Endothelial cell of umbilical vein (primary cell): ENCODE data around the gene BTBD10. TPM values are rescaled to one million over a fixed set of nuclear protein-coding genes. Genes with fewer than 3 reads are reported as not detected.

ENCODE experiments used
- BruUV-seq: library from RNA; stranded (reverse); fragments of 400-500 nt; replicated peaks from 2 replicates; lab custom pipeline; 2021; lab: Mats Ljungman, UMichigan
- CTCF ChIA-PET: fragments of 300-600, 350-600 bp; sonication (Branson Sonifier 250); formaldehyde crosslinking; loops from one replicate; lab custom pipeline; 2021; ENCODE audit warnings: antibody characterized with exemption, inconsistent platforms; lab: Charles Lee
- POLR2A ChIA-PET: fragments of 300-600, 350-600 bp; sonication (Branson Sonifier 250); formaldehyde crosslinking; loops from one replicate; lab custom pipeline; 2021; ENCODE audit warnings: antibody characterized with exemption, inconsistent platforms; lab: Charles Lee
- DNase-seq: peaks from one replicate; pipeline ENCODE4 v3.0.0-alpha.2; 2011; ENCODE audit warnings: low read depth, low spot score
- FAIRE-seq: peaks from 2 replicates; lab custom pipeline; 2011; peaks lifted over from hg19 to GRCh38; lab: Jason Lieb, UNC
- H2AFZ ChIP-seq: 2 replicates; pipeline ENCODE4 v1.6.0; 2012; ENCODE audit warnings: low read depth, low read length, control low read depth, inconsistent platforms
- H3K27ac ChIP-seq: 2 replicates; pipeline ENCODE4 v1.5.1; 2011; ENCODE audit warnings: low read depth, mild to moderate bottlenecking, control low read depth, low read length, moderate library complexity; ENCODE audit not compliant: insufficient read depth
- H3K27me3 ChIP-seq, 2 experiments: 2 replicates each; pipeline versions ENCODE4 v1.6.0 to v1.6.1; 2011; ENCODE audit warnings: low read length in 2 of 2, mixed read lengths in 1 of 2; ENCODE audit not compliant: control insufficient read depth in 2 of 2, insufficient read depth in 2 of 2
- H3K36me3 ChIP-seq, 2 experiments: 2 replicates in 1 of 2; 3 replicates in 1 of 2; pipeline ENCODE4 v1.5.1; 2011; ENCODE audit warnings: low read length in 2 of 2, mild to moderate bottlenecking in 1 of 2, moderate library complexity in 1 of 2; ENCODE audit not compliant: control insufficient read depth in 2 of 2, insufficient read depth in 2 of 2; ENCODE audit errors: extremely low read depth in 1 of 2
- H3K4me1 ChIP-seq: 3 replicates; pipeline ENCODE4 v1.5.1; 2011; ENCODE audit warnings: mild to moderate bottlenecking, low read length; ENCODE audit not compliant: control insufficient read depth, insufficient read depth; ENCODE audit errors: extremely low read depth
- H3K4me2 ChIP-seq: 2 replicates; pipeline ENCODE4 v1.6.1; 2011; ENCODE audit warnings: low read length, control low read depth, mixed read lengths; ENCODE audit not compliant: insufficient read depth
- H3K4me3 ChIP-seq, 3 experiments: fragments of 200-600 bp in 1 of 3; sonication (generic), shearing (Covaris generic) in 1 of 3; replicated peaks in 1 of 3; 2 replicates each; pipeline ENCODE4 v1.5.1; 2011 to 2016; ENCODE audit warnings: control low read depth in 3 of 3, low read length in 3 of 3, mild to moderate bottlenecking in 2 of 3, inconsistent platforms in 1 of 3, low read depth in 1 of 3, moderate library complexity in 1 of 3; ENCODE audit not compliant: insufficient read depth in 1 of 3
- H3K79me2 ChIP-seq: 2 replicates; pipeline ENCODE4 v1.6.0; 2012; ENCODE audit warnings: low read length, inconsistent platforms; ENCODE audit not compliant: control insufficient read depth, insufficient read depth
- H3K9ac ChIP-seq: replicated peaks from 2 replicates; pipeline ENCODE3; 2011; ENCODE audit warnings: low read length, control low read depth; ENCODE audit not compliant: insufficient read depth; ENCODE audit errors: extremely low read depth
- H3K9me1 ChIP-seq: replicated peaks from 3 replicates; pipeline ENCODE4 v1.6.0; 2011; ENCODE audit warnings: mild to moderate bottlenecking, low read length; ENCODE audit not compliant: control insufficient read depth, insufficient read depth; ENCODE audit errors: extremely low read depth
- H3K9me3 ChIP-seq: replicated peaks from 2 replicates; pipeline ENCODE4 v1.5.1; 2012; ENCODE audit warnings: low read length, inconsistent platforms; ENCODE audit not compliant: control insufficient read depth, insufficient read depth
- H4K20me1 ChIP-seq: replicated peaks from 2 replicates; pipeline ENCODE3; 2011; ENCODE audit warnings: mild to moderate bottlenecking, low read length; ENCODE audit not compliant: control insufficient read depth, insufficient read depth; ENCODE audit errors: extremely low read depth
- EZH2 ChIP-seq: IDR thresholded peaks from 2 replicates; pipeline ENCODE4 v1.6.1; 2012; ENCODE audit warnings: borderline replicate concordance, low read depth, mild to moderate bottlenecking, moderate library complexity, low read length, inconsistent platforms; ENCODE audit not compliant: severe bottlenecking
- FOS ChIP-seq: IDR thresholded peaks from 2 replicates; pipeline ENCODE4 v1.6.1; 2011; ENCODE audit warnings: mild to moderate bottlenecking, low read length, moderate library complexity, borderline replicate concordance; ENCODE audit not compliant: insufficient read depth
- GATA2 ChIP-seq: IDR thresholded peaks from 2 replicates; pipeline ENCODE4 v1.7.0; 2011; ENCODE audit warnings: low read depth, mild to moderate bottlenecking, moderate library complexity, mixed read lengths, low read length; ENCODE audit not compliant: insufficient read length, insufficient read depth
- JUN ChIP-seq: IDR thresholded peaks from 2 replicates; pipeline ENCODE4 v1.6.1; 2011; ENCODE audit warnings: borderline replicate concordance, low read depth; ENCODE audit not compliant: insufficient read length, insufficient read depth
- MAX ChIP-seq: IDR thresholded peaks from 2 replicates; pipeline ENCODE4 v1.6.1; 2011; ENCODE audit not compliant: insufficient read depth, insufficient read length
- MYC ChIP-seq: IDR thresholded peaks from one replicate; pipeline ENCODE4 v1.6.1; 2011; ENCODE audit warnings: mild to moderate bottlenecking, low read depth, low read length
- POLR2A ChIP-seq: IDR thresholded peaks from 2 replicates; pipeline ENCODE4 v1.6.1; 2012; ENCODE audit warnings: low read depth, mild to moderate bottlenecking, control low read depth, low read length
- POLR2AphosphoS5 ChIP-seq: IDR thresholded peaks from 2 replicates; pipeline ENCODE4 v1.6.1; 2012; ENCODE audit warnings: low read depth, mild to moderate bottlenecking, control low read depth, low read length, moderate library complexity; ENCODE audit not compliant: insufficient read depth
- dilution Hi-C: fragments of 300-500 bp; cut with MboI; formaldehyde crosslinking; loops from one replicate; pipeline ENCODE4 v1.15.0; 2019; ENCODE audit warnings: low sequenced_read_pairs; ENCODE audit not compliant: extremely low pct_ligation_motif_present
- intact Hi-C: fragments of 100-400 bp; cut with micrococcal nuclease; formaldehyde crosslinking; loops from one replicate; pipeline ENCODE4 v1.10.0; 2022
- polyA plus RNA-seq, 4 experiments: library from polyadenylated mRNA; depleted of rRNA in 3 of 4; stranded (reverse) in 3 of 4; unstranded in 1 of 4; fragments of >200 nt; gene quantifications; 2 replicates each; pipeline versions ENCODE4 v1.2.1 to v1.2.3, GENCODE V29; 2011 to 2012; ENCODE audit warnings: missing spikeins in 1 of 4
- total RNA-seq: library from RNA; stranded (reverse); gene quantifications from 2 replicates; pipeline ENCODE4 v1.2.3, GENCODE V29; 2021
- TF ChIP-seq, protein P1 (sequence below), 2 donors: IDR thresholded peaks; 1 replicate in 1 of 2; 2 replicates in 1 of 2; pipeline ENCODE4 v1.5.1; 2011; ENCODE audit warnings: low read length in 2 of 2, mild to moderate bottlenecking in 2 of 2, moderate library complexity in 2 of 2, control low read depth in 1 of 2, inconsistent platforms in 1 of 2, low read depth in 1 of 2; ENCODE audit not compliant: insufficient read depth in 1 of 2; ENCODE audit errors: extremely low read depth in 1 of 2

Gene BTBD10
- total and polyA plus RNA-seq, 2 donors (not counting 3 experiments of a cell fraction or from before 2014, with no cell fraction given), result 31.7 to 49.6 TPM

GRCh38 chr11:13473013-13473722, 10.1 kb upstream of the BTBD10 start:
- FAIRE-seq (no peak), DNase-seq (no peak)
- Histone ChIP-seq H3K27me3 (peaks cover 14 to 32% of the 10 kb centered on the region in 2 experiments), H3K79me2 (no peaks in the 10 kb centered on the region), H3K36me3 (no peaks in the 10 kb centered on the region), H3K9me3 (no peaks in the 10 kb centered on the region), H3K9ac (no peak overlapping the region), H4K20me1 (no peaks in the 10 kb centered on the region), H3K4me3 (no peak overlapping the region), H3K27ac (no peak overlapping the region), H3K9me1 (no peaks in the 10 kb centered on the region), H3K4me1 (no peaks in the 10 kb centered on the region), H3K4me2 (no peak overlapping the region), H2AFZ (no peak overlapping the region)
- dilution Hi-C loops, result no loop called here
- CTCF ChIA-PET, result interaction anchor here (0.9 to 1.8 kb wide), 3 partner anchors 8 to 119 kb away, joined by 4 to 8 read pairs (median 5); no protein-coding TSS in a partner anchor
- BruUV-seq, result no TSS peak
- intact Hi-C loops, result no loop called here
- no peak for TF ChIP-seq FOS
- TF ChIP-seq, protein P1, sequence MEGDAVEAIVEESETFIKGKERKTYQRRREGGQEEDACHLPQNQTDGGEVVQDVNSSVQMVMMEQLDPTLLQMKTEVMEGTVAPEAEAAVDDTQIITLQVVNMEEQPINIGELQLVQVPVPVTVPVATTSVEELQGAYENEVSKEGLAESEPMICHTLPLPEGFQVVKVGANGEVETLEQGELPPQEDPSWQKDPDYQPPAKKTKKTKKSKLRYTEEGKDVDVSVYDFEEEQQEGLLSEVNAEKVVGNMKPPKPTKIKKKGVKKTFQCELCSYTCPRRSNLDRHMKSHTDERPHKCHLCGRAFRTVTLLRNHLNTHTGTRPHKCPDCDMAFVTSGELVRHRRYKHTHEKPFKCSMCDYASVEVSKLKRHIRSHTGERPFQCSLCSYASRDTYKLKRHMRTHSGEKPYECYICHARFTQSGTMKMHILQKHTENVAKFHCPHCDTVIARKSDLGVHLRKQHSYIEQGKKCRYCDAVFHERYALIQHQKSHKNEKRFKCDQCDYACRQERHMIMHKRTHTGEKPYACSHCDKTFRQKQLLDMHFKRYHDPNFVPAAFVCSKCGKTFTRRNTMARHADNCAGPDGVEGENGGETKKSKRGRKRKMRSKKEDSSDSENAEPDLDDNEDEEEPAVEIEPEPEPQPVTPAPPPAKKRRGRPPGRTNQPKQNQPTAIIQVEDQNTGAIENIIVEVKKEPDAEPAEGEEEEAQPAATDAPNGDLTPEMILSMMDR (IDR thresholded peaks at IDR 0.05; ENCODE audit: extremely low read depth in 1 of 2, insufficient read depth in 1 of 2, low read depth in 1 of 2, low read length in 2 of 2), result no peak
- TF ChIP-seq POLR2AphosphoS5, result no peak
- POLR2A ChIA-PET, result no interaction called here

GRCh38 chr11:13468750-13469149, 5.7 kb upstream of the BTBD10 start:
- Histone ChIP-seq H3K9me1 (no peaks in the 10 kb centered on the region), H3K79me2 (no peaks in the 10 kb centered on the region), H3K9ac (no peak overlapping the region), H4K20me1 (no peaks in the 10 kb centered on the region), H3K4me1 (peaks cover 2% of the 10 kb centered on the region), H3K4me3 (no peak overlapping the region), H3K27me3 (peaks cover 16 to 27% of the 10 kb centered on the region in 2 experiments), H3K4me2 (no peak overlapping the region), H3K27ac (no peak overlapping the region), H2AFZ (no peak overlapping the region), H3K36me3 (no peaks in the 10 kb centered on the region), H3K9me3 (no peaks in the 10 kb centered on the region)
- ChIA-PET CTCF (interaction anchor here (1.0 to 4.3 kb wide), 4 partner anchors 19 to 554 kb away, joined by 3 to 52 read pairs (median 4); no protein-coding TSS in a partner anchor), POLR2A (no interaction called here)
- no peak for FAIRE-seq
- dilution Hi-C loops, result no loop called here
- intact Hi-C loops, result no loop called here
- TF ChIP-seq MAX (no peak), JUN (no peak), EZH2 (no peak), FOS (no peak), GATA2 (no peak), MYC (no peak), POLR2A (no peak), POLR2AphosphoS5 (no peak)
- TF ChIP-seq, protein P1 (IDR thresholded peaks at IDR 0.05; ENCODE audit: extremely low read depth in 1 of 2, insufficient read depth in 1 of 2, low read depth in 1 of 2, low read length in 2 of 2), result no peak
- no TSS peak for BruUV-seq
- no peak for DNase-seq
